HG03103 (cell line): ENCODE measurements around the gene DOCK3.

ENCODE experiments used
- ATAC-seq: cut with Tn5 transposase; IDR thresholded peaks from one replicate; pipeline ENCODE4 v1.9.1; 2021; ENCODE audit warnings: low read depth; ENCODE audit not compliant: unreplicated experiment

DOCK3 gene

GRCh38 chr3:51393134-51393495 is 718.4 kb downstream of the DOCK3 start:
- no peak for ATAC-seq

- ATAC-seq, result no peak
These were observed 718.8 kb downstream of the DOCK3 start for GRCh38 chr3:51393564-51393963.

- no peak for ATAC-seq
These were observed 719.8 kb downstream of the DOCK3 start for GRCh38 chr3:51394541-51394940.

GRCh38 chr3:51395493-51396213 is 720.9 kb downstream of the DOCK3 start:
- no peak for ATAC-seq

GRCh38 chr3:51396401-51396800 is 721.7 kb downstream of the DOCK3 start:
- no peak for ATAC-seq

- ATAC-seq, result no peak
These were observed 722.7 kb downstream of the DOCK3 start for GRCh38 chr3:51397392-51397791.

- ATAC-seq, result no peak
These were observed 724.0 kb downstream of the DOCK3 start for GRCh38 chr3:51398595-51399310.

- ATAC-seq, result no peak
These were observed 725.4 kb downstream of the DOCK3 start for GRCh38 chr3:51400166-51400565.

GRCh38 chr3:51401735-51402134 is 727.0 kb downstream of the DOCK3 start:
- ATAC-seq, result no peak

GRCh38 chr3:51403675-51404074 is 728.9 kb downstream of the DOCK3 start:
- no peak for ATAC-seq

- no peak for ATAC-seq
These were observed 733.3 kb downstream of the DOCK3 start for GRCh38 chr3:51408021-51408420.

GRCh38 chr3:51408813-51409212 is 734.1 kb downstream of the DOCK3 start:
- no peak for ATAC-seq

- ATAC-seq, result no peak
These were observed 747.5 kb downstream of the DOCK3 start for GRCh38 chr3:51422211-51422610.

- no peak for ATAC-seq
These were observed 752.2 kb downstream of the DOCK3 start for GRCh38 chr3:51426921-51427320.

GRCh38 chr3:51429138-51429537 is 754.4 kb downstream of the DOCK3 start:
- no peak for ATAC-seq
